Esophagus squamous epithelium (tissue), 5 donors: ENCODE data around the gene PROB1. TPM values are rescaled to one million over a fixed set of nuclear protein-coding genes. Genes with fewer than 3 reads are reported as not detected.

Experiments used
- DNase-seq: peaks from one replicate; lab custom pipeline; 2025; lab: John Stamatoyannopoulos, UW
- H3K27ac ChIP-seq, 4 donors: fragments of 200-600 bp; sonication (generic); one replicate each; pipeline ENCODE4 v1.5.1; 2016 to 2019; ENCODE audit warnings: mild to moderate bottlenecking in 1 of 4
- H3K27me3 ChIP-seq, 4 donors: fragments of 200-600 bp; sonication (generic); 1 replicate in 3 of 4; 2 replicates in 1 of 4; pipeline versions ENCODE4 v1.5.1 to v1.6.0; 2017 to 2021; ENCODE audit warnings: antibody characterized with exemption in 1 of 4
- H3K36me3 ChIP-seq, 3 donors: fragments of 200-600 bp; sonication (generic); one replicate each; pipeline ENCODE4 v1.5.1; 2016 to 2019
- H3K4me1 ChIP-seq, 3 donors: fragments of 200-600 bp; sonication (generic); one replicate each; pipeline ENCODE4 v1.5.1; 2017 to 2019
- H3K4me3 ChIP-seq, 4 donors: fragments of 200-600 bp; sonication (generic); 1 replicate in 3 of 4; 2 replicates in 1 of 4; pipeline ENCODE4 v1.5.1; 2016 to 2019; ENCODE audit warnings: mild to moderate bottlenecking in 2 of 4, moderate library complexity in 1 of 4
- H3K9me3 ChIP-seq, 3 donors: fragments of 200-600 bp; sonication (generic); one replicate each; pipeline ENCODE4 v1.5.1; 2016 to 2019
- CTCF ChIP-seq, 6 experiments: fragments of 450-650 bp in 4 of 6; fragments of 200-600 bp in 2 of 6; sonication (generic) in 2 of 6; IDR thresholded peaks; one replicate each; pipeline ENCODE4 v1.5.1; 2016 to 2019; ENCODE audit warnings: antibody characterized with exemption in 6 of 6, mild to moderate bottlenecking in 4 of 6, moderate library complexity in 4 of 6
- POLR2A ChIP-seq, 4 donors: fragments of 450-650 bp; IDR thresholded peaks; one replicate each; pipeline ENCODE4 v1.6.1; 2017; ENCODE audit warnings: antibody characterized with exemption in 4 of 4, mild to moderate bottlenecking in 4 of 4, moderate library complexity in 3 of 4
- WGBS, 2 donors: methylation state at CpG; one replicate each; pipeline ENCODE4 v1.1.5; 2018; 5-methylcytosine and 5-hydroxymethylcytosine counted together
- intact Hi-C: fragments of 100-400 bp; cut with DNase I; formaldehyde crosslinking; loops from one replicate; pipeline ENCODE4 v1.15.0; 2022
- total RNA-seq, 4 donors: library from RNA; depleted of rRNA; stranded (reverse); fragments of >200 nt; gene quantifications; one replicate each; pipeline ENCODE4 v1.1.0, GENCODE V29; 2016
- donor health status: DM: yes; HTN: yes; CAD: no.

Gene PROB1
- total RNA-seq, 4 donors from 2014 or later, result 0.95 to 1.8 (median 1.0) TPM

- H3K36me3 ChIP-seq, result no peaks in the 10 kb centered on the region
- 20 to 40% methylated on average over 3 of the region's 77 CpGs for WGBS, 2 donors
- peaks cover 0 to 38% (median 0%) of the 10 kb centered on the region in 4 donors for H3K27me3 ChIP-seq
- DNase-seq, result no peak
- TF ChIP-seq POLR2A (IDR thresholded peaks at IDR 0.05), result no peak
- TF ChIP-seq CTCF (IDR thresholded peaks at IDR 0.05), result peak in 5 of 6 experiments; percentile 49 to 83 (median 69)
- peak overlapping the region; percentile 1 to 80 (median 56) for H3K27ac ChIP-seq
- intact Hi-C loops, result loop anchor here (5.0 kb wide), 1 partner anchor 51 kb away; the partner anchor contains the start of gene PAIP2
- H3K4me3 ChIP-seq, result peak overlapping the region; percentile 35 to 73 (median 56)
- H3K9me3 ChIP-seq, result no peaks in the 10 kb centered on the region
- H3K4me1 ChIP-seq, result peaks cover 41 to 75% (median 45%) of the 10 kb centered on the region in 3 donors
Measured at GRCh38 chr5:139392678-139393496, 2.0 kb downstream of the PROB1 start.

GRCh38 chr5:139392324-139392677, 2.6 kb downstream of the PROB1 start:
- Histone ChIP-seq H3K27ac (peak overlapping the region; percentile 26 to 80 (median 56)), H3K27me3 (peaks cover 0 to 38% (median 0%) of the 10 kb centered on the region in 4 donors), H3K36me3 (no peaks in the 10 kb centered on the region), H3K9me3 (no peaks in the 10 kb centered on the region), H3K4me3 (peak overlapping the region; percentile 35 to 73 (median 56)), H3K4me1 (peaks cover 42 to 77% (median 45%) of the 10 kb centered on the region in 3 donors)
- no peak for DNase-seq
- WGBS, 2 donors, result 26% methylated on average over 8 of the region's 36 CpGs; no CpG with 5 or more reads in 1 of the 2 donors
- TF ChIP-seq CTCF (IDR thresholded peaks at IDR 0.05) (no peak), POLR2A (IDR thresholded peaks at IDR 0.05) (no peak)
- intact Hi-C loops, result loop anchor here (5.0 kb wide), 1 partner anchor 50 kb away; the partner anchor contains the start of gene PAIP2

- H3K4me1 ChIP-seq, result peaks cover 42 to 77% (median 45%) of the 10 kb centered on the region in 3 donors
- peak overlapping the region; percentile 35 to 73 (median 56) for H3K4me3 ChIP-seq
- H3K36me3 ChIP-seq, result no peaks in the 10 kb centered on the region
- no peak for DNase-seq
- intact Hi-C loops, result loop anchor here (5.0 kb wide), 1 partner anchor 49 kb away; the partner anchor contains the start of gene PAIP2
- peaks cover 0 to 38% (median 0%) of the 10 kb centered on the region in 4 donors for H3K27me3 ChIP-seq
- 22 to 35% methylated on average over 15 to 17 of the region's 33 CpGs for WGBS, 2 donors
- TF ChIP-seq POLR2A (IDR thresholded peaks at IDR 0.05) (no peak), CTCF (IDR thresholded peaks at IDR 0.05) (no peak)
- H3K27ac ChIP-seq, result peak overlapping the region; percentile 26 to 80 (median 56)
- H3K9me3 ChIP-seq, result no peaks in the 10 kb centered on the region
Measured at GRCh38 chr5:139391570-139392323, 3.2 kb downstream of the PROB1 start.

GRCh38 chr5:139390639-139391569, 4.0 kb downstream of the PROB1 start:
- intact Hi-C loops, result loop anchor here (5.0 kb wide), 1 partner anchor 49 kb away; the partner anchor contains the start of gene PAIP2
- WGBS, 2 donors, result 52 to 67% methylated on average over 5 to 6 of the region's 10 CpGs
- peaks cover 42 to 75% (median 45%) of the 10 kb centered on the region in 3 donors for H3K4me1 ChIP-seq
- H3K9me3 ChIP-seq, result no peaks in the 10 kb centered on the region
- H3K27ac ChIP-seq, result peak overlapping the region; percentile 24 to 80 (median 43)
- TF ChIP-seq CTCF (IDR thresholded peaks at IDR 0.05) (no peak), POLR2A (IDR thresholded peaks at IDR 0.05) (no peak)
- DNase-seq, result no peak
- no peaks in the 10 kb centered on the region for H3K36me3 ChIP-seq
- H3K4me3 ChIP-seq, result peak overlapping the region in 1 of 4 donors; percentile 73
- H3K27me3 ChIP-seq, result peaks cover 0 to 38% (median 0%) of the 10 kb centered on the region in 4 donors
